PFSK-1 (cell line): ENCODE measurements around the gene ACSS2.

Experiments
- FOXP2 ChIP-seq: optimal IDR thresholded peaks from 2 replicates; pipeline ENCODE3; 2011; ENCODE audit warnings: borderline replicate concordance, control low read depth, inconsistent platforms; ENCODE audit not compliant: insufficient read depth; ENCODE audit errors: extremely low read length, extremely low read depth
- POLR2AphosphoS5 ChIP-seq: IDR thresholded peaks from 2 replicates; pipeline ENCODE4 v1.6.1; 2012; ENCODE audit warnings: low read depth, mild to moderate bottlenecking, control low read depth, low read length, moderate library complexity
- SIN3A ChIP-seq: IDR thresholded peaks from 2 replicates; pipeline ENCODE4 v1.6.1; 2012; ENCODE audit warnings: mild to moderate bottlenecking, low read length, moderate library complexity, borderline replicate concordance; ENCODE audit not compliant: insufficient read depth
- TAF1 ChIP-seq: IDR thresholded peaks from 2 replicates; pipeline ENCODE4 v1.6.1; 2012; ENCODE audit warnings: low read length, control low read depth, borderline replicate concordance; ENCODE audit not compliant: insufficient read depth
- TF ChIP-seq, protein P1 (sequence below), 2 experiments: IDR thresholded peaks; 2 replicates each; pipeline versions ENCODE4 v1.6.1 to v1.8.0; 2011 to 2012; ENCODE audit warnings: low read depth in 2 of 2, low read length in 2 of 2, control low read depth in 1 of 2, inconsistent platforms in 1 of 2, mild to moderate bottlenecking in 1 of 2, moderate library complexity in 1 of 2; ENCODE audit not compliant: insufficient read depth in 1 of 2

DNA sequence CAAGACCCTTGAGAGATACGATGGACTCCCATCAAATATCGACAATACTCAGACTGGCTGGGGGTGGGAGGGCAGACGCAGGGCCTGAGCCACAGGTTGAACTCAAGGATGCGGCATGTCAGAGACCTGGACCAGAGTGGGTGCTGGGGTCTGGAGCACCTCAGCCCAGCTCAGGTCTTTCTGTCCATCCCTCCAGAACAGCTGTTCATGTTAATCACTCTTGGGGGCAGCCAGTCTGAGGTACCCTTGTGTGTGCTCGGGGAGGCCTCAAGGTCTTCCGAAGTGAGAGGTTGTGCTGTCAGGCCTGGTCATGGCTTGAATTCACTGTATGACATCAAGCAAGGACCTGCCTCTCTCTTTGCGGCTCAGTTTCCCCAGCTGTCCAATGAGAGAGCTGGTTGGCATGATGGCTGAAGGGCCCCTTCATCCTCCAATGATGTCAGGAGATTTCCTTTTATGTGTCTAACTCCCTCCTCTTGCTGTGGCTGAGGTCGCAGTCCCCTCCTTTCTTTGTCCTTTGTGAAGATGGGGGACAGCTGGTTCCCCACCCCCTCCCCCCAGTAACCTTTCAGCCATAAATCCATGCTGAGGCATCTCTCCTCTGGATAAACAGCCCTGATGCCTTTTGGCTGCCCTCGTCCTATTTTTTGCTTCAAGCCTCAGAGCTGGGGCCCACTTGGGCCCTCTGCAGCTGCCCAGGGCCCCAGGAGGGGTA is 94.6 kb downstream of the ACSS2 start:
- TF ChIP-seq POLR2AphosphoS5: no peak
- TF ChIP-seq, protein P1, sequence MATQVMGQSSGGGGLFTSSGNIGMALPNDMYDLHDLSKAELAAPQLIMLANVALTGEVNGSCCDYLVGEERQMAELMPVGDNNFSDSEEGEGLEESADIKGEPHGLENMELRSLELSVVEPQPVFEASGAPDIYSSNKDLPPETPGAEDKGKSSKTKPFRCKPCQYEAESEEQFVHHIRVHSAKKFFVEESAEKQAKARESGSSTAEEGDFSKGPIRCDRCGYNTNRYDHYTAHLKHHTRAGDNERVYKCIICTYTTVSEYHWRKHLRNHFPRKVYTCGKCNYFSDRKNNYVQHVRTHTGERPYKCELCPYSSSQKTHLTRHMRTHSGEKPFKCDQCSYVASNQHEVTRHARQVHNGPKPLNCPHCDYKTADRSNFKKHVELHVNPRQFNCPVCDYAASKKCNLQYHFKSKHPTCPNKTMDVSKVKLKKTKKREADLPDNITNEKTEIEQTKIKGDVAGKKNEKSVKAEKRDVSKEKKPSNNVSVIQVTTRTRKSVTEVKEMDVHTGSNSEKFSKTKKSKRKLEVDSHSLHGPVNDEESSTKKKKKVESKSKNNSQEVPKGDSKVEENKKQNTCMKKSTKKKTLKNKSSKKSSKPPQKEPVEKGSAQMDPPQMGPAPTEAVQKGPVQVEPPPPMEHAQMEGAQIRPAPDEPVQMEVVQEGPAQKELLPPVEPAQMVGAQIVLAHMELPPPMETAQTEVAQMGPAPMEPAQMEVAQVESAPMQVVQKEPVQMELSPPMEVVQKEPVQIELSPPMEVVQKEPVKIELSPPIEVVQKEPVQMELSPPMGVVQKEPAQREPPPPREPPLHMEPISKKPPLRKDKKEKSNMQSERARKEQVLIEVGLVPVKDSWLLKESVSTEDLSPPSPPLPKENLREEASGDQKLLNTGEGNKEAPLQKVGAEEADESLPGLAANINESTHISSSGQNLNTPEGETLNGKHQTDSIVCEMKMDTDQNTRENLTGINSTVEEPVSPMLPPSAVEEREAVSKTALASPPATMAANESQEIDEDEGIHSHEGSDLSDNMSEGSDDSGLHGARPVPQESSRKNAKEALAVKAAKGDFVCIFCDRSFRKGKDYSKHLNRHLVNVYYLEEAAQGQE (IDR thresholded peaks at IDR 0.05; ENCODE audit: insufficient read depth in 1 of 2, low read depth in 2 of 2, low read length in 2 of 2): no peak
- TF ChIP-seq TAF1: no peak
- no peak for TF ChIP-seq SIN3A
- no peak for TF ChIP-seq FOXP2
